GM18951 (cell line): ENCODE measurements around the gene DGKQ.

Source experiments
- POLR2A ChIP-seq: IDR thresholded peaks from 4 replicates; pipeline ENCODE4 v1.6.1; 2011; ENCODE audit warnings: mild to moderate bottlenecking; ENCODE audit not compliant: insufficient read length, insufficient read depth; ENCODE audit errors: extremely low read depth
- in situ Hi-C: fragments of 300-500 bp; cut with MboI; formaldehyde crosslinking; loops from one replicate; pipeline ENCODE4 v1.12.0; 2022; ENCODE audit warnings: low sequenced_read_pairs, mixed read lengths, inconsistent platforms; ENCODE audit not compliant: unreplicated experiment

The DGKQ gene

DNA sequence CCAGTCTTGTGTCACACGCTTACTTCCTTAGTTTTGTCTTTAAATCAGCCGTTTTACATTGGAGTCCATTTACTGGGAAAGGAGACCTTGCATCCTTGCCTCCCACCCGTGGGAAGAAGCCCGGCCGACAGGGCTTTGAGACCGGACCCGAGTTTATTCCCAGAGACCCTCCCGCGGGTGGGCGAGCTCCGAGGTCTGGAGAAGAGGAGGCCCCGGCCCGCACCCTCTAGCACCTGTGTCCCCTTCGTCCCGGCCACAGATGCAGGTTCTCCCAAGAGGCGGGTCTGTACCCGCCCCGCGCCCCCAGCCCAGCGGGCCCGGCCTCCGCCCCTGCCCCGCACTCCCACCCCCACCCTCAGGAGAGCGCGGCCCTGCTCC, 23.6 kb upstream of the DGKQ start:
- in situ Hi-C loops, result no loop called here
- TF ChIP-seq POLR2A, result no peak

- no peak for TF ChIP-seq POLR2A
- in situ Hi-C loops, result no loop called here
These were observed 22.9 kb upstream of the DGKQ start for GRCh38 chr4:996030-996996.

GRCh38 chr4:995311-996026, 22.1 kb upstream of the DGKQ start:
- TF ChIP-seq POLR2A, result no peak
- in situ Hi-C loops, result no loop called here

DNA sequence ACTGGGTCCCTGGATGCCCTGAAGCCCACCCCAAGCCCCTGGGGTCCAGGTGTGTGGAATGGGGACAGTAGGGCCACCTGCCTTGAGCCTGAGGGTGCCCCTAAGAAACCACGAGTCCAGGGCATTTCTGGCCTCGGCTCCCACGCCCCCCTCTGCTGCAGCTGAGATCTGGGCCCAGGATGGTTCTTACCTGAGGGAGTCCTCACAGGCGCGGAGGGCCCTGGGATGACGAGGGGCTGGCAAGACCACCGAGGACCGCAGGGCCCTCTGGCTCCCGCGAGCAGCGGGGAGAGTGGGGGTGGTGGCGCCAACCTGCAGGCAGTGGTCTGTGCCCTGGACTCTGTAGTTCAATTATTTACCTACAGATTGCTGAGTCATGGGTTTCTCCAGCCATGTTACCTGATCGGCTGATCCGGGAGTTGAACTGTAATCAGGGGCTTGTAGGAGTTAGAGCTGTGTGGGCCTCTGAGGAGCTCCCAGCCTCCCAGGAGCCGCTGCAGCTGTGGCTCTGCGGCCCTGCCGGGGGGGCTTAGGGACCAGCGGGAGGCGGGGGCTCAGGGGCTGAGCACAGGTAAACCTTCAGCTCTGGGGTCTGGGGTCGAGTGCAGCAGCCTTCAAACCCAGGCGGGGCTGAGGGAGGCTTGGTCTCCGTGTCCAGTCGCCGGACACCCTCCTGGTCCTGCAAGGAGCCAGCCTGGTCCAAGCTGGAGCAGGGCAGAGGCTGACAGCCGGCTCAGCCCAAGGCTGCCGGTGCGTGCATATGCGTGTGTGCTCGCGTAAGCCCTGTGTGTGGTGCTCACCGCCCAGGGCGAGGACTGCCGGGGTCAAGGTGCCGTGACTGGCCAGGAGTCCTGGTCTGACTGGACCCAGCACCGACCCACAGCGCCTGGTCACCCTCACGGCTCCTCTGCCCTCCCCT, 20.0 kb upstream of the DGKQ start, which contains the start of gene SLC26A1:
SLC26A1 (minus strand) TSS at position 294 of the 919 bp plus-strand sequence. CDS start 1,701 bp downstream, outside the sequence.
- no peak for TF ChIP-seq POLR2A
- in situ Hi-C loops, result no loop called here

- in situ Hi-C loops, result no loop called here
- TF ChIP-seq POLR2A, result no peak
These were observed 19.1 kb upstream of the DGKQ start for GRCh38 chr4:992297-993110.

DNA sequence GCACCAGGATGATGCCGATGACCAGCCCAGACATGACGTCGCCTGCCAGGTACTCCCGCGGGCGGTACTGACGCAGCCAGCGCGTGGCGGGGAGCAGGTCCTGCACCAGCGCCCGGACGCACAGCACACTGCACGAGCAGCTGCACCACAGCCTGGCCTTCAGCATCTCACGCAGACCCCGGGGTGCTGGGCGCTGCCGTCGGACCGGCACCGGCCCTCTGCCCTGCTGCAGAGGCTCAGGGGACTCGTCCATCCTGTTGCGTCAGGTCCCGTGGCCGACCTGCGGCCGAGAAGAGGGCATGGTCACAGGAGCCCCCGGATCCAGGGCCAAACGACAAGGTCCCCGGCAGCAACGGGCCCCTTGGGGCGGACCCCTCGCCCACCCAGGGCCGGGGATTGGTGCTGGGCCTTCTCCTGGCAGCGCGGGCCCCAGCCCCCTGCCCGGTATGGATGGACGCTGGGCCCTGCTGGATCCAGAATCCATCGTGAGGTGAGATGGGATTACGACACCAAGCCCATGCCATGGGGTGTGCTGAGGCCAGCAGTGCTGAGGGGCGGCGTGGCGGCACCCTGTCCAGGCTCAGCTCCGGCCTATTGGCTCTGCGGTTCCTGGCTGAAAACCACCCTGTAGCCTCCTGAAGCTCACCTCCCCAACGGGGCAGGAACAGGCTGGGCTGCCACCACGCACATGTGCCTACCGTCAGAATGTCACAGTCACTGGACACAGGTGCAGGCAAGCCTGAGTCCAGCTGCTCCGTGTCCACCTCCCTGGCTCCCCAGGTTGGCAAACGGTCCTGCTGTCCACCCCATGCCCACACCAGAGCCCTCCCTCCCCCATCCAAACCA, 18.3 kb upstream of the DGKQ start:
- in situ Hi-C loops, result no loop called here
- no peak for TF ChIP-seq POLR2A

DNA sequence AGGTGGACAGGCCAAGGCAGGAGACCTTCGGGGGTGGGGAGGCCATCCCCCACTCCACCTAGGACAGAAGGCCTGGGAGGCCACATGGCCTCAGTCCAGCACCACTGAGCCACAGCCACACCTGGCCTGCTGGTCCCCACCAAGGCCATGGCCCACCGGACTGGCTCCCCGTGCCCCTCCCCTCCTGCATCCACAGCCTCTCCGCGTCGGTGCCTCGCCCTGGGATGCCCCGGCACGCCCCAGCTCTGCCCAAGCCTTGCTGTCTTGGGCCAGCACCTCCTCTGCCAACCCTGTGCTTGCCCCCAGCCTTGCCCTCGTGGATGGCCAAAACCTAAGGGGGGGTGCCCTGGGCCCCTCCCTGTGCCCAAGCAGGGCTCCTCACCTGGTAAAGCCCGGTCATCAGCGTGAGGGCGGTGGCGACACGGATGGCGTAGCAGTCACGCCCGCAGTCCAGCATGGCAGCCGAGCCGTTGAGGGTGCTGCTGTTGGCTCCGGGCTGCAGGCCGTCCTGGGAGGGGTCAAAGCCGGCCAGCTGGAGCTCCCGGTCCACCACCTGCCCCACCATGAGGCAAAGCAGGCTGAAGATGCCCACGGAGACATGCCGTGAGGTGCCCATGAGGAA, 17.5 kb upstream of the DGKQ start:
- in situ Hi-C loops, result no loop called here
- no peak for TF ChIP-seq POLR2A

GRCh38 chr4:989722-990471, 16.5 kb upstream of the DGKQ start:
- no peak for TF ChIP-seq POLR2A

GRCh38 chr4:988726-989721, 15.7 kb upstream of the DGKQ start:
- TF ChIP-seq POLR2A, result no peak
- in situ Hi-C loops, result no loop called here

More at GRCh38 chr4:989722-990471, 16.5 kb upstream of the DGKQ start:
- in situ Hi-C loops, result no loop called here
